Glutamatergic neuron (in vitro differentiated cells): ENCODE measurements around the gene CD300LG. TPM values are rescaled to one million over a fixed set of nuclear protein-coding genes. Genes with fewer than 3 reads are reported as not detected.

Experiments
- DNase-seq: peaks from one replicate; pipeline ENCODE4 v3.0.0; 2022
- H3K27ac Mint-ChIP-seq: one replicate; pipeline ENCODE4 v1.8.0; 2020; ENCODE audit warnings: mild to moderate bottlenecking, mixed read lengths, inconsistent platforms; ENCODE audit not compliant: unreplicated experiment
- H3K27me3 Mint-ChIP-seq: one replicate; pipeline ENCODE4 v1.8.0; 2020; ENCODE audit warnings: mild to moderate bottlenecking, moderate library complexity, mixed read lengths, inconsistent platforms; ENCODE audit not compliant: unreplicated experiment
- H3K36me3 Mint-ChIP-seq: one replicate; pipeline ENCODE4 v1.8.0; 2020; ENCODE audit warnings: mild to moderate bottlenecking, mixed read lengths, inconsistent platforms; ENCODE audit not compliant: unreplicated experiment
- H3K4me1 Mint-ChIP-seq: one replicate; pipeline ENCODE4 v1.8.0; 2020; ENCODE audit warnings: mild to moderate bottlenecking, low read depth, mixed read lengths, inconsistent platforms; ENCODE audit not compliant: unreplicated experiment
- H3K4me3 Mint-ChIP-seq: one replicate; pipeline ENCODE4 v1.8.0; 2020; ENCODE audit warnings: mild to moderate bottlenecking, mixed read lengths, inconsistent platforms; ENCODE audit not compliant: unreplicated experiment
- H3K9me3 Mint-ChIP-seq: one replicate; pipeline ENCODE4 v1.8.0; 2020; ENCODE audit warnings: mild to moderate bottlenecking, moderate library complexity, mixed read lengths, inconsistent platforms; ENCODE audit not compliant: unreplicated experiment
- total RNA-seq: library from RNA; stranded (reverse); fragmentation: NEBNext Ultra II Directional; extraction: Animal tissue kit (Norgen Biotek cat#: 25700); gene quantifications from one replicate; pipeline ENCODE4 v1.2.1, GENCODE V29; 2021; ENCODE audit not compliant: unreplicated experiment
- TF ChIP-seq, protein P1 (sequence below): fragments of 200-600 bp; sonication (generic); IDR thresholded peaks from one replicate; pipeline ENCODE4 v1.5.0; 2021; ENCODE audit not compliant: partially characterized antibody, unreplicated experiment

The CD300LG gene
- total RNA-seq, 1 donor from 2014 or later: not detected

- Mint-ChIP-seq H3K36me3 (peaks cover 9% of the 10 kb centered on the region), H3K27me3 (peaks cover 10% of the 10 kb centered on the region), H3K4me3 (peak overlapping the region; percentile 74), H3K9me3 (peaks cover 11% of the 10 kb centered on the region), H3K27ac (no peak overlapping the region), H3K4me1 (peaks cover 7% of the 10 kb centered on the region)
- DNase-seq: no peak
- TF ChIP-seq, protein P1, sequence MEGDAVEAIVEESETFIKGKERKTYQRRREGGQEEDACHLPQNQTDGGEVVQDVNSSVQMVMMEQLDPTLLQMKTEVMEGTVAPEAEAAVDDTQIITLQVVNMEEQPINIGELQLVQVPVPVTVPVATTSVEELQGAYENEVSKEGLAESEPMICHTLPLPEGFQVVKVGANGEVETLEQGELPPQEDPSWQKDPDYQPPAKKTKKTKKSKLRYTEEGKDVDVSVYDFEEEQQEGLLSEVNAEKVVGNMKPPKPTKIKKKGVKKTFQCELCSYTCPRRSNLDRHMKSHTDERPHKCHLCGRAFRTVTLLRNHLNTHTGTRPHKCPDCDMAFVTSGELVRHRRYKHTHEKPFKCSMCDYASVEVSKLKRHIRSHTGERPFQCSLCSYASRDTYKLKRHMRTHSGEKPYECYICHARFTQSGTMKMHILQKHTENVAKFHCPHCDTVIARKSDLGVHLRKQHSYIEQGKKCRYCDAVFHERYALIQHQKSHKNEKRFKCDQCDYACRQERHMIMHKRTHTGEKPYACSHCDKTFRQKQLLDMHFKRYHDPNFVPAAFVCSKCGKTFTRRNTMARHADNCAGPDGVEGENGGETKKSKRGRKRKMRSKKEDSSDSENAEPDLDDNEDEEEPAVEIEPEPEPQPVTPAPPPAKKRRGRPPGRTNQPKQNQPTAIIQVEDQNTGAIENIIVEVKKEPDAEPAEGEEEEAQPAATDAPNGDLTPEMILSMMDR: no peak
These were observed 16.4 kb upstream of the CD300LG start for GRCh38 chr17:43830510-43831140.

DNA sequence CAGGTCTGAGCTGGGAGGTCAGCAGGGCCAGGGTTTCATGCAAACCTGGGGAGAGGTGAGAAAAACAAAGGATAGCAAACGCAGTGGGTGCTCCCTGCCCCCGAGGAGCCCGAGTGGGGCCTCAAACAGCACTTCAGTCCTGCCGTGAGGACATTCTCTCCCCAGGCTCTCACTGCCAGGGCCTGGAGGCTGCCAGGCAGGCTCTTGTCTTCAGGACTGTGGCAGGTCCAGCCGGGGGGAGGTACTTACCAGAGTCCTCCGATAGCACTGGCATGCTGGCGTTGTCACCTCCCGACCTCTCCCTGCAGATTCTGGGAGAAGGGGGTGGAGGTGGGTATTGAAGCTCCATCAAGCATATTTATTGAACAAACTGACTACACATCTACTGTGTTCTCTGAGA lies 15.3 kb upstream of the CD300LG start:
- no peak for DNase-seq
- Mint-ChIP-seq H3K27me3 (peaks cover 8% of the 10 kb centered on the region), H3K9me3 (peaks cover 11% of the 10 kb centered on the region)

DNA sequence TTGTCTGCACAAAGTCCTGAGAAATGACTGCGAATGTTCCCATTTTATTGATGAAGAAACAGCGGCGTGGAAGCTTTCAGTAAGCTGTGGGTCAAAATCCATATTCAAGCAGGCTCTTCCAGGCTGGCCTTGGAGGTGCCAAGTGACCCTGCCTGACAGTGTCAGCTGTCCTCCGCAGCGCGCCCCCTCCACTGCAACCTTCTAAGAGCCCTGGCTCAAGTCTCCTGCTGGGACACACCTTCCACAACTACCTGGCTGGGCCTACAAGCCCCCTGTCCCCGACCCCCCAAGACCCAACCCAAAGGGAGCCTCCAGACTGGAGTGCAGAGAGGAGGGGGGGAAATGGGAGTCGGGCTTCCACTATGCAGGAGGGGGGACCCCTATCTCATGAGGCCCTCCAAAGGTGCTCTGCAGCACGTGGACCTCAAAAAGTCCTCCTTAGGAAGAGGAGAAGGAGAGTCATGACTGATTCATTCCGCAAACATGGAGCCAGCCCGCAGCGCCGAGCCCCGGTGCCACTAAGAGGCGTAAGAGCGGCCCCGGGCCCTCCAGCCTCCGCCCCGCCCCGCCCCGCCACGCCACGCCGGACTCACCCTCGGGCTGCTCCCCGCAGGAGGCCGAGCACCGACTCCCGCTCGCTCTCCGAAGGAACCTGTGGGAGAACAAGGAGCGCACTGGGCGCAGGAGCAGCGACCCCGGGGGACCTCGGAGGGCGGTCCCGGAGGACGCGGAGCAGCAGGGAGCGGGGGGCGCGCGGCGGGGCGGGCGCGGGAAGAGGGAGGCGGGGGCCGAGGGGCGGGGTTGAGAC lies 14.6 kb upstream of the CD300LG start:
- Mint-ChIP-seq H3K36me3 (peaks cover 9% of the 10 kb centered on the region), H3K4me3 (peak overlapping the region; percentile 88), H3K4me1 (peaks cover 7% of the 10 kb centered on the region), H3K27ac (peak overlapping the region; percentile 22), H3K27me3 (peaks cover 8% of the 10 kb centered on the region), H3K9me3 (peaks cover 11% of the 10 kb centered on the region)
- TF ChIP-seq, protein P1: no peak
- peak; percentile 57 for DNase-seq

More for the DNA sequence above, 15.3 kb upstream of the CD300LG start:
- peaks cover 7% of the 10 kb centered on the region for H3K4me1 Mint-ChIP-seq
- H3K27ac Mint-ChIP-seq: peak overlapping the region; percentile 38
- peak overlapping the region; percentile 88 for H3K4me3 Mint-ChIP-seq
- peaks cover 9% of the 10 kb centered on the region for H3K36me3 Mint-ChIP-seq
- TF ChIP-seq, protein P1: no peak

GRCh38 chr17:43832976-43833829 lies 13.8 kb upstream of the CD300LG start, which contains the start of gene MPP3:
MPP3 (minus strand) TSS chr17:43833146; CDS start chr17:43831906, 1,240 bp downstream.
- peak; percentile 72 for DNase-seq
- H3K27me3 Mint-ChIP-seq: peaks cover 8% of the 10 kb centered on the region
- peak within 1 kb of the TSS; percentile 91 for H3K4me3 Mint-ChIP-seq
- TF ChIP-seq, protein P1: no peak
- H3K36me3 Mint-ChIP-seq: peaks cover 9% of the 10 kb centered on the region
- H3K27ac Mint-ChIP-seq: peak within 1 kb of the TSS; percentile 70
- H3K9me3 Mint-ChIP-seq: peaks cover 7% of the 10 kb centered on the region
- peaks cover 2% of the 10 kb centered on the region for H3K4me1 Mint-ChIP-seq
